Measurements from ENCODE around the gene CDC42BPA. TPM values are rescaled to one million over a fixed set of nuclear protein-coding genes. Genes with fewer than 3 reads are reported as not detected.
"Not testable (repeated sequence)": the region's sequence is repeated elsewhere in the genome, so short reads cannot be mapped to it uniquely, and the experiment has no call there.

Gene CDC42BPA
- total RNA-seq, 4 donors from 2014 or later, result 49.0 to 102 (median 54.2) TPM

DNA sequence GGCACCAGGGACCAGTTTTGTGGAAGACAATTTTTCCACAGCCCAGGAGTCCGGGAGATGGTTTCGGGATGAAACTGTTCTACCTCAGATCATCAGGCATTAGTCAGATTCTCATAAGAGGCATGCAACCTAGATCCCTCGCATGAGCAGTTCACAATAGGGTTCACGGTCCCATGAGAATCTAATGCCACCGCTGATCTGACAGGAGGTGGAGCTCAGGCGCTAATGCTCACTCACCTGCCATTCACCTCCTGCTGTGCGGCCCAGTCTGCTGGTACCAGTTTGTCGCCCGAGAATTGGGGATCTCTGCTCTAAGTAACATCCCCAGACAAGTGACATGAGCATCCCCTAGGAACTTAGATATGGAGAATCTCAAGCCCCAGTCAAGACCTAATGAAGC is 197.5 kb downstream of the CDC42BPA start:
- H3K36me3 ChIP-seq, result peaks cover 0 to 8% (median 0%) of the 10 kb centered on the region in 4 donors
- TF ChIP-seq, protein P1, sequence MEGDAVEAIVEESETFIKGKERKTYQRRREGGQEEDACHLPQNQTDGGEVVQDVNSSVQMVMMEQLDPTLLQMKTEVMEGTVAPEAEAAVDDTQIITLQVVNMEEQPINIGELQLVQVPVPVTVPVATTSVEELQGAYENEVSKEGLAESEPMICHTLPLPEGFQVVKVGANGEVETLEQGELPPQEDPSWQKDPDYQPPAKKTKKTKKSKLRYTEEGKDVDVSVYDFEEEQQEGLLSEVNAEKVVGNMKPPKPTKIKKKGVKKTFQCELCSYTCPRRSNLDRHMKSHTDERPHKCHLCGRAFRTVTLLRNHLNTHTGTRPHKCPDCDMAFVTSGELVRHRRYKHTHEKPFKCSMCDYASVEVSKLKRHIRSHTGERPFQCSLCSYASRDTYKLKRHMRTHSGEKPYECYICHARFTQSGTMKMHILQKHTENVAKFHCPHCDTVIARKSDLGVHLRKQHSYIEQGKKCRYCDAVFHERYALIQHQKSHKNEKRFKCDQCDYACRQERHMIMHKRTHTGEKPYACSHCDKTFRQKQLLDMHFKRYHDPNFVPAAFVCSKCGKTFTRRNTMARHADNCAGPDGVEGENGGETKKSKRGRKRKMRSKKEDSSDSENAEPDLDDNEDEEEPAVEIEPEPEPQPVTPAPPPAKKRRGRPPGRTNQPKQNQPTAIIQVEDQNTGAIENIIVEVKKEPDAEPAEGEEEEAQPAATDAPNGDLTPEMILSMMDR (IDR thresholded peaks at IDR 0.05), result no peak
- TF ChIP-seq EP300 (IDR thresholded peaks at IDR 0.05; ENCODE audit: low read depth), result no peak
- TF ChIP-seq POLR2A (IDR thresholded peaks at IDR 0.05), result no peak
- no peak for TF ChIP-seq POLR2AphosphoS5 (IDR thresholded peaks at IDR 0.05)
- 89 to 95% methylated on average over 2 to 9 of the region's 9 CpGs for WGBS, 2 donors (ENCODE audit: low coverage in 1 of 2)
- intact Hi-C loops (cut with DNase I; ENCODE audit: low total_unique reads), result no loop called here
- no peak overlapping the region for H3K27ac ChIP-seq
- in situ Hi-C loops (cut with MboI; ENCODE audit: low pct_ligation_motif_present in 1 of 4, low pct_unique_long_range_greater_than_20kb in 1 of 4, low sequenced_read_pairs in 3 of 4), result no loop called here
- no peaks in the 10 kb centered on the region for H3K4me1 ChIP-seq
- DNase-seq, result no peak
- no peak overlapping the region for H3K4me3 ChIP-seq
- H3K9me3 ChIP-seq, result no peaks in the 10 kb centered on the region
- H3K27me3 ChIP-seq, result no peaks in the 10 kb centered on the region

DNA sequence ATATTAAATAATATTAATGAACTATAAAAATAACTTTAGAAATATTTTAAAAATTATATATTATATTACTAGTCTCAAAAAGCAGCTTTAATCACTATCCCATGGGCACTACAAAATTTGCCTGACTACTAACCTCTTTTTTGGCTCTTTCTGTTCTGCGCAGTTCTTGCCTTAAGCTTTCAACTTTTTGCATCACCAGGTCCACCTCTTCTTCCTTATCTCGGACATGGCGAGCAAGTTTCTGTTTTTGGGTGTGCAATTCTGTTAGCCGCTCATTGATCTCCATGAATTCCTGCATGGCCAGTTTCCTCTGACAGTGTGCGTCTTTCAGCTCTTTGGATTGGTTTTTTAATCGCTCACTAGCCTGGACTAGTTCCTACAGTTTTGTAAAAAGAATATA is 205.8 kb downstream of the CDC42BPA start:
- Histone ChIP-seq H3K4me3 (no peak overlapping the region), H3K27ac (no peak overlapping the region), H3K27me3 (no peaks in the 10 kb centered on the region), H3K36me3 (peaks cover 0 to 4% (median 0%) of the 10 kb centered on the region in 4 donors), H3K9me3 (no peaks in the 10 kb centered on the region), H3K4me1 (peaks cover 0 to 8% (median 4%) of the 10 kb centered on the region in 4 donors)
- 92 to 96% methylated on average over 6 of the region's 6 CpGs for WGBS, 2 donors (ENCODE audit: low coverage in 1 of 2)
- TF ChIP-seq EP300 (IDR thresholded peaks at IDR 0.05; ENCODE audit: low read depth), result no peak
- no peak for TF ChIP-seq POLR2A (IDR thresholded peaks at IDR 0.05)
- TF ChIP-seq, protein P1 (IDR thresholded peaks at IDR 0.05), result no peak
- no peak for TF ChIP-seq POLR2AphosphoS5 (IDR thresholded peaks at IDR 0.05)
- no peak for DNase-seq
- intact Hi-C loops (cut with DNase I; ENCODE audit: low total_unique reads), result no loop called here
- in situ Hi-C loops (cut with MboI; ENCODE audit: low pct_ligation_motif_present in 1 of 4, low pct_unique_long_range_greater_than_20kb in 1 of 4, low sequenced_read_pairs in 3 of 4), result no loop called here

- in situ Hi-C loops (cut with MboI; ENCODE audit: low pct_ligation_motif_present in 1 of 4, low pct_unique_long_range_greater_than_20kb in 1 of 4, low sequenced_read_pairs in 3 of 4), result no loop called here
- 91 to 94% methylated on average over 1 to 2 of the region's 2 CpGs for WGBS, 2 donors (ENCODE audit: low coverage in 1 of 2)
These were observed 206.5 kb downstream of the CDC42BPA start for GRCh38 chr1:227111782-227112181.

GRCh38 chr1:227105291-227105690 is 213.0 kb downstream of the CDC42BPA start:
- in situ Hi-C loops (cut with MboI; ENCODE audit: low pct_ligation_motif_present in 1 of 4, low pct_unique_long_range_greater_than_20kb in 1 of 4, low sequenced_read_pairs in 3 of 4); H3K9me3 ChIP-seq; intact Hi-C loops (cut with DNase I; ENCODE audit: low total_unique reads); DNase-seq; H3K4me1 ChIP-seq; H3K27me3 ChIP-seq; H3K4me3 ChIP-seq; H3K27ac ChIP-seq: not testable (repeated sequence)
- 90% methylated on average over 3 of the region's 3 CpGs; no CpG with 5 or more reads in 1 of the 2 donors for WGBS, 2 donors (ENCODE audit: low coverage in 1 of 2)
- H3K36me3 ChIP-seq, result peaks cover 0 to 14% (median 3%) of the 10 kb centered on the region in 4 donors

More at GRCh38 chr1:227111782-227112181, 206.5 kb downstream of the CDC42BPA start:
- Histone ChIP-seq H3K27me3 (no peaks in the 10 kb centered on the region), H3K27ac (no peak overlapping the region), H3K4me3 (no peak overlapping the region), H3K9me3 (no peaks in the 10 kb centered on the region), H3K36me3 (peaks cover 0 to 9% (median 0%) of the 10 kb centered on the region in 4 donors), H3K4me1 (peaks cover 0 to 8% (median 4%) of the 10 kb centered on the region in 4 donors)
- intact Hi-C loops (cut with DNase I; ENCODE audit: low total_unique reads), result no loop called here
- DNase-seq, result no peak
- no peak for TF ChIP-seq EP300 (IDR thresholded peaks at IDR 0.05; ENCODE audit: low read depth)
- TF ChIP-seq, protein P1 (IDR thresholded peaks at IDR 0.05), result no peak
- no peak for TF ChIP-seq POLR2AphosphoS5 (IDR thresholded peaks at IDR 0.05)
- TF ChIP-seq POLR2A (IDR thresholded peaks at IDR 0.05), result no peak

DNA sequence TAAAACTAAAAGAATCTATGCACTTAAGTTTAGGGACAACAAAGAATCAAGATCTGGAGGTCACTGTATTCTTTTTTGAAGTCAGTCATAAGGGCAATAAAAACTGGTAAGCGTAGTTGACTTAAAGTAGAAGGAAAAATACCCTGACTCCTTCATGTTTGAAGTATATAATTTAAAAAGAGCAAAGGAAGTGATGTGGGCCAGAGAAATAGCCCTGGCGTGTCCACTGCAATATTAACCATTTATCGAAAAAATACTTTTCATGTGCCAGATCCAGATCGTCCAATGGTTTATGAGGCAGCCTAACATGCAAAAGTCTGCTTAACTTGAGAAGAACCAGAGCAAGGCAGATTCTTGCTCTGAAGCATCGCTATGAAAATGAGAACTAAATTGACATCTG is 216.2 kb downstream of the CDC42BPA start:
- no peak overlapping the region for H3K27ac ChIP-seq
- 71 to 76% methylated on average over 3 to 5 of the region's 5 CpGs for WGBS, 2 donors (ENCODE audit: low coverage in 1 of 2)

More for the DNA sequence above, 216.2 kb downstream of the CDC42BPA start:
- no peak for DNase-seq
- H3K4me3 ChIP-seq, result no peak overlapping the region
- H3K27me3 ChIP-seq, result no peaks in the 10 kb centered on the region
- in situ Hi-C loops (cut with MboI; ENCODE audit: low pct_ligation_motif_present in 1 of 4, low pct_unique_long_range_greater_than_20kb in 1 of 4, low sequenced_read_pairs in 3 of 4), result no loop called here
- intact Hi-C loops (cut with DNase I; ENCODE audit: low total_unique reads), result no loop called here
- H3K9me3 ChIP-seq, result no peaks in the 10 kb centered on the region
- H3K4me1 ChIP-seq, result peaks cover 0 to 10% (median 4%) of the 10 kb centered on the region in 4 donors
- TF ChIP-seq POLR2AphosphoS5 (IDR thresholded peaks at IDR 0.05), result no peak
- TF ChIP-seq EP300 (IDR thresholded peaks at IDR 0.05; ENCODE audit: low read depth), result no peak
- no peak for TF ChIP-seq POLR2A (IDR thresholded peaks at IDR 0.05)
- TF ChIP-seq, protein P1 (IDR thresholded peaks at IDR 0.05), result no peak
- peaks cover 0 to 21% (median 9%) of the 10 kb centered on the region in 4 donors for H3K36me3 ChIP-seq
